Pancreas (tissue), 10 donors: ENCODE measurements around the gene RIPK4. TPM values are rescaled to one million over a fixed set of nuclear protein-coding genes. Genes with fewer than 3 reads are reported as not detected.

Experiments
- ATAC-seq, 4 donors: fragments of 200-7000 bp; cut with Tn5 transposase; one replicate each; pipeline versions ENCODE4 v1.8.0 to v1.9.1; 2020; ENCODE audit warnings: mild to moderate bottlenecking in 4 of 4, moderate library complexity in 4 of 4
- DNase-seq, 6 donors: peaks; one replicate each; pipeline ENCODE4 v3.0.0-alpha.2; 2020
- FAIRE-seq: peaks from 2 replicates; lab custom pipeline; 2012; peaks lifted over from hg19 to GRCh38; lab: Jason Lieb, UNC
- H3K27ac ChIP-seq, 4 donors: fragments of 200-600 bp; sonication (generic); 1 replicate in 3 of 4; 2 replicates in 1 of 4; pipeline versions ENCODE4 v1.5.0 to v1.8.0; 2020
- H3K27me3 ChIP-seq, 4 donors: fragments of 200-600 bp; one replicate each; pipeline ENCODE4 v1.8.0; 2021
- H3K36me3 ChIP-seq, 3 donors: fragments of 200-600 bp; sonication (generic) in 1 of 3; one replicate each; pipeline versions ENCODE4 v1.5.0 to v1.8.0; 2020 to 2021
- H3K4me1 ChIP-seq, 3 donors: fragments of 200-600 bp; one replicate each; pipeline ENCODE4 v1.8.0; 2021
- H3K4me3 ChIP-seq, 4 donors: fragments of 200-600 bp; sonication (generic) in 2 of 4; one replicate each; pipeline versions ENCODE4 v1.5.0 to v1.8.0; 2020 to 2021
- H3K9me3 ChIP-seq, 4 donors: fragments of 200-600 bp; one replicate each; pipeline ENCODE4 v1.8.0; 2021
- WGBS, 2 donors: extraction: QIAGEN DNeasy Blood & Tissue Kit; methylation state at CpG; one replicate each; pipeline ENCODE4 v1.1.7; 2013; 5-methylcytosine and 5-hydroxymethylcytosine counted together
- intact Hi-C, 3 donors: fragments of 100-400 bp; cut with DNase I; formaldehyde crosslinking; loops; one replicate each; pipeline versions ENCODE4 v1.11.1 to v1.14.2; 2022
- polyA plus RNA-seq, 2 donors: library from polyadenylated mRNA; stranded (reverse); fragments of 200-250 nt; gene quantifications; one replicate each; pipeline ENCODE4 v1.2.3, GENCODE V29; 2013
- total RNA-seq, 6 donors: library from RNA; stranded (reverse); fragmentation: NEBNext Ultra II Directional in 4 of 6; extraction: Animal tissue kit (Norgen Biotek cat#: 25700) in 4 of 6; gene quantifications; one replicate each; pipeline versions ENCODE4 v1.2.1 to v1.2.4, GENCODE V29; 2021 to 2023
- TF ChIP-seq, protein P1 (sequence below), 4 donors: fragments of 200-600 bp; sonication (generic) in 3 of 4; IDR thresholded peaks; one replicate each; pipeline versions ENCODE4 v1.5.0 to v1.8.0; 2021; ENCODE audit warnings: antibody characterized with exemption in 4 of 4
- donor health status: healthy with polysubstance abuse.
- donor health status: DM: no; HTN: no; CAD: no; lungs with moderate emphysema.
- donor health status: DM: no; HTN: no; CAD: no.
- donor health status: control.
- donor health status: control.
- donor health status: Bipolar disorder and iron deficiency.
- donor health status: DM: yes; HTN: yes; CAD: no.
- donor health status: DM: no; HTN: no; CAD: no.
- donor health status: DM: no; HTN: no; CAD: no.
- donor health status: DM: yes; HTN: yes; CAD: no.

RIPK4 gene
- total and polyA plus RNA-seq, 8 donors, result 7.7 to 18.2 (median 12.8) TPM

DNA sequence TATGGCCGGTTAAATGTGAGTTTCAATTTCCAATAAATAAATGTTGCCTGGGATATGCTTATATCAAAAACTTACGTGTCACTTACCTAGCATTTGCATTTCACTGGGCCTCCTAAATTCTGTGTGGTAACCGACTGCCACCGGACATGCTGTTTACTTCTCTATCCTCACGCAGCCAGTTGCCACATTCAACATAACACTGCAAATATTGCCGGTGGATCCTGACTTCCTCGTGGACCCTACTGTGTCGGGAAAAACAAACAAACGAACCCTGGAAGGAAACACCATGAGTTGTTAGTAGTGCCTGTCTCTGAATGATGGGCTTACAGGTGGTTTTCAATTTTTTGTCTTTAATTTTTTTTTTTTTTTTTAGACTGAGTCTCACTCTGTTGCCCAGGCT is 54.1 kb downstream of the RIPK4 start:
- intact Hi-C loops, result no loop called here
- H3K27ac ChIP-seq, result no peak overlapping the region
- no peaks in the 10 kb centered on the region for H3K9me3 ChIP-seq
- TF ChIP-seq, protein P1, sequence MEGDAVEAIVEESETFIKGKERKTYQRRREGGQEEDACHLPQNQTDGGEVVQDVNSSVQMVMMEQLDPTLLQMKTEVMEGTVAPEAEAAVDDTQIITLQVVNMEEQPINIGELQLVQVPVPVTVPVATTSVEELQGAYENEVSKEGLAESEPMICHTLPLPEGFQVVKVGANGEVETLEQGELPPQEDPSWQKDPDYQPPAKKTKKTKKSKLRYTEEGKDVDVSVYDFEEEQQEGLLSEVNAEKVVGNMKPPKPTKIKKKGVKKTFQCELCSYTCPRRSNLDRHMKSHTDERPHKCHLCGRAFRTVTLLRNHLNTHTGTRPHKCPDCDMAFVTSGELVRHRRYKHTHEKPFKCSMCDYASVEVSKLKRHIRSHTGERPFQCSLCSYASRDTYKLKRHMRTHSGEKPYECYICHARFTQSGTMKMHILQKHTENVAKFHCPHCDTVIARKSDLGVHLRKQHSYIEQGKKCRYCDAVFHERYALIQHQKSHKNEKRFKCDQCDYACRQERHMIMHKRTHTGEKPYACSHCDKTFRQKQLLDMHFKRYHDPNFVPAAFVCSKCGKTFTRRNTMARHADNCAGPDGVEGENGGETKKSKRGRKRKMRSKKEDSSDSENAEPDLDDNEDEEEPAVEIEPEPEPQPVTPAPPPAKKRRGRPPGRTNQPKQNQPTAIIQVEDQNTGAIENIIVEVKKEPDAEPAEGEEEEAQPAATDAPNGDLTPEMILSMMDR (IDR thresholded peaks at IDR 0.05), result no peak
- no peak for DNase-seq
- ATAC-seq, result no peak
- 73 to 76% methylated on average over 9 of the region's 9 CpGs for WGBS, 2 donors
- H3K27me3 ChIP-seq, result no peaks in the 10 kb centered on the region
- no peak for FAIRE-seq
- peaks cover 0 to 17% (median 0%) of the 10 kb centered on the region in 3 donors for H3K4me1 ChIP-seq
- H3K4me3 ChIP-seq, result no peak overlapping the region
- H3K36me3 ChIP-seq, result no peaks in the 10 kb centered on the region

- FAIRE-seq, result no peak
- Histone ChIP-seq H3K9me3 (no peaks in the 10 kb centered on the region), H3K27ac (peak overlapping the region in 2 of 4 donors; percentile 48 to 57), H3K36me3 (no peaks in the 10 kb centered on the region), H3K4me1 (peaks cover 0 to 23% (median 0%) of the 10 kb centered on the region in 3 donors), H3K4me3 (no peak overlapping the region), H3K27me3 (no peaks in the 10 kb centered on the region)
- WGBS, 2 donors, result 72 to 81% methylated on average over 15 to 18 of the region's 18 CpGs
- ATAC-seq, result no peak
- intact Hi-C loops, result no loop called here
- peak in 1 of 6 donors; percentile 60 for DNase-seq
- TF ChIP-seq, protein P1 (IDR thresholded peaks at IDR 0.05), result no peak
These were observed 54.7 kb downstream of the RIPK4 start for GRCh38 chr21:41712201-41712600.

GRCh38 chr21:41711416-41712007 is 55.3 kb downstream of the RIPK4 start:
- intact Hi-C loops, result no loop called here
- Histone ChIP-seq H3K27me3 (no peaks in the 10 kb centered on the region), H3K4me3 (no peak overlapping the region), H3K27ac (peak overlapping the region in 2 of 4 donors; percentile 48 to 57), H3K36me3 (no peaks in the 10 kb centered on the region), H3K4me1 (peaks cover 5 to 26% (median 6%) of the 10 kb centered on the region in 3 donors), H3K9me3 (no peaks in the 10 kb centered on the region)
- WGBS, 2 donors, result 69 to 73% methylated on average over 13 of the region's 13 CpGs
- FAIRE-seq, result no peak
- no peak for DNase-seq
- TF ChIP-seq, protein P1 (IDR thresholded peaks at IDR 0.05), result no peak
- no peak for ATAC-seq

DNA sequence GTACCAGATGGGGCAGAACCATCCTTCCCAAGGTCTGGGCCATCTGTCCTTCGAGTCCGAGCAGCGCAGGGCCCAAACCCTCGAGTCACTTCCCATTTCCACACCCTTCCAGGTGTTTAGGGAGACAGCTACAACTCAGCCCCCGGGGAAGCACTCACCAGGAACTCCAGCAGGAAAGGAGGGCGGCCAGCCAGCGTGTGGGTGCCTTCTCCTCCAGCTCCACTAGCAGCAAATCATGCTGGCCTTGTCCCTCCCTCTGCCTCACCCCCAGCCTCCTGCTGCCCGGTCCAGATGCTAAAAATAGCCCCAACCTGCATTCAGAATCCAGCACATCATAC is 56.1 kb downstream of the RIPK4 start:
- H3K27ac ChIP-seq, result no peak overlapping the region
- DNase-seq, result no peak

More for the DNA sequence above, 56.1 kb downstream of the RIPK4 start:
- Histone ChIP-seq H3K4me1 (peaks cover 8 to 30% (median 11%) of the 10 kb centered on the region in 3 donors), H3K9me3 (no peaks in the 10 kb centered on the region), H3K27me3 (no peaks in the 10 kb centered on the region), H3K4me3 (no peak overlapping the region), H3K36me3 (no peaks in the 10 kb centered on the region)
- no peak for FAIRE-seq
- WGBS, 2 donors, result 81 to 84% methylated on average over 8 of the region's 8 CpGs
- TF ChIP-seq, protein P1 (IDR thresholded peaks at IDR 0.05), result no peak
- intact Hi-C loops, result no loop called here
- ATAC-seq, result no peak
